HG03039 (cell line): ENCODE measurements around the gene KRT5.
"Not testable (repeated sequence)": the region's sequence is repeated elsewhere in the genome, so short reads cannot be mapped to it uniquely, and the experiment has no call there.

Source experiments
- ATAC-seq: cut with Tn5 transposase; IDR thresholded peaks from one replicate; pipeline ENCODE4 v1.9.1; 2021; ENCODE audit warnings: mild to moderate bottlenecking, moderate library complexity; ENCODE audit not compliant: unreplicated experiment

Gene KRT5

DNA sequence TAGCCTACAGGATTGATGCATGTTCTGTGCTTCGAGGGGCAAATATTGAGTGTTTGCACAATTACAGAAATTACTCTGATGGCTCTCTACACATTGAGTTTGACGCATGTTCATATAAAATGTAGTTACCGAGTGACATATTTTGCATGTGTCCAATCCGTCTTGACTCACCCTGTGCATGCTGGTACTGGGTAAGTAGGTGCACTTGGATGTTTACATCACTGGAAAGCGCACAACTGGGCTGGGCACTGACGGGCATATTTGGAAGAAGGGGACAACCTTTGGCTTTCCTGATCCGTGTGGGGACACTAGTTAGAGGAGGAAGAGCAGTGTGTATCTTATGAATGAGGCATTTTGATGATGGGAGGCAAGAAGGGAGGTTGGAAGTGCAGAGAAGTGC lies 22.2 kb downstream of the KRT5 start:
- ATAC-seq: no peak

GRCh38 chr12:52496590-52497071 lies 23.6 kb downstream of the KRT5 start:
- ATAC-seq: no peak

- ATAC-seq: no peak
Observed at GRCh38 chr12:52496054-52496453, 24.1 kb downstream of the KRT5 start.

- ATAC-seq: no peak
Observed at GRCh38 chr12:52495389-52495788, 24.8 kb downstream of the KRT5 start.

DNA sequence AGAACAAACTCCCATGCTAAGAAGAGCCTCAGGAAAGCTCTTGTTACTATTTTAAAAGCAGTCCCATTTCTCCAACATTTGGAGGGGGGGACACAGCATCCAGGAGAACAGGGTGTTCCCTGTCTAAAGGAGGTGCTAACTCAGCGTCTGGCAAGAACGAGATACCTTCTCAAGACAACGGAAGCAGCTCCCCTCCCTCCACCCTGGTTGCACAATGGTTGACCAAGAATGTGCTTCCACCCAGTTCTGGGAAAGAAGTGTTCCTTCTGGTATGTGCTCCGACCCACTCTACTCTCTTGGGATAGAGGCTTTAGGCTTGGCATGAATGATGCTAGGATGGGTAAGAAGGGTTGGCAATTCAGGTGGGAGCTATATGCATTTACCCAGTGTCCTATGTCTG lies 25.7 kb downstream of the KRT5 start:
- no peak for ATAC-seq

DNA sequence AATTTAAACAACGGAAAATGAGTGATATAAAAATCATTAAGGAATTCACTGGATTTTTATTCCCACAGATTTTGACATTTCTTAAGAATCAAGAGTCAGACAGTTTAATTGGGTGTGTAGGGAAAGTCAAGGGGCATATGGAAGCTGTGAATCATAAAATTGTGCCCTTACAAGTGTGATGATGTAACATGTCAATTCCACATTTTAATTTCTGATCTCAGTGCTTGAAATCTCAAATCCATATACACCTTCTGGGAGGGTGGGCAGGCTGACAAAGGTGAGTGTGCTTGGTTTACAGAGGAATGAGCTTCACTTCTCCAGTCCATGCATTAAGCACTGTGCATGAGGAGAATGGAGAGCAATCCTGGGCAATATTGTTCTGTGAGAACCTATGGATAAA lies 26.1 kb downstream of the KRT5 start:
- ATAC-seq: no peak

DNA sequence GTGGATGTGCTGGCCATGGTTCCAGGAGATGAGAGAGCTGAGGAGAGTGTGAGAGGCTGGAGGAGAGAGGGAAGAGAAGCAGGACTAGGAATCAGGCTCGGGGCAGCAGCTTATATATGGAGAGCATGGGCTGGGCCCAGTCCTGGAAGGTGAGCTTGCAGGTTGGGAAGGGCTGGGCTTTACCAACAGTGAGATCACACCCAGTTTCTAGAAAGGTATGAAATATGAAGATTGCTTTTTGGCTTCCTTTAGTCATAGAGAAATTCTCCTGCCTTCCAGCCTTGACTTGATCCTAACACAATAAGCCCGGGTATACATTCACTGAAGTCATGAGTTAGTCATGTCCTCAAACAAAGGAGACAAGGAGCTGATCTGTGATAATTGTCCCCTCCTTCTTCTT lies 27.0 kb downstream of the KRT5 start, which contains the start of gene KRT6A:
Gene KRT6A, minus strand, starts transcription at position 86 of the 400 bp plus-strand sequence. Its CDS starts 69 bp downstream, at position 17.
- ATAC-seq: no peak

GRCh38 chr12:52492405-52492804 lies 27.8 kb downstream of the KRT5 start:
- not testable (repeated sequence) for ATAC-seq

GRCh38 chr12:52491495-52491894 lies 28.7 kb downstream of the KRT5 start:
- ATAC-seq: not testable (repeated sequence)

- ATAC-seq: no peak
Observed at GRCh38 chr12:52488736-52489135, 31.5 kb downstream of the KRT5 start.

DNA sequence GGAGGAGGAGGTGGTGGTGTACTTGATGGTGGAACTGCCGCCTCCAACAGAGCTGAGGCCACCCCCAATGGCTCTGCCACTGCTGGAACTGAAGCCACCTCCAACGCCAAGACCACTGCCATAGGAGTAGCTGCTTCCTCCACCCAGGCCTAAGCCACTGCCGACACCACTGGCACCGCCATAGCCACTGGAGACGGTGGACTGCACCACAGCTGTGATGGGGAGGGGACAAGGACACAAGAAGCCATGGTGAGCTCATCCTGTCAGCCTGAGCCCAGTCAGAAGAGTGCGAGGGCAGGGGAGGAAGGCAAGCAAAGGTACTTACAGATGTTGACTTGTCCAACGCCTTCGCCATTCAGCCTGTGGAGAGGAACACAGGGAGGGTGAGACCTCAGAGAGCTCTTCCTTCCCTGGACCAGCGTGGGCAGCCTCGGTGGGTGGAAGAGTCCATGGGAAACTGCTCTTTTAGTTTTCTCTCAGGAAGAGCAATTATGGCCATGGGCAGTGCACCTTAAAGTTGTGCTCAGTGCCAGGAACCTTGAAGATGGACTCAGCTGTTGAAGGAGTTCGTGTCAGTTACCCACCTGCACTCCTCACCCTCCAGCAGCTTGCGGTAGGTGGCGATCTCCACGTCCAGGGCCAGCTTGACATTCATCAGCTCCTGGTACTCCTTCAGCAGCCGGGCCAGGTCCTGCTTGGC lies 32.3 kb downstream of the KRT5 start:
- not testable (repeated sequence) for ATAC-seq

DNA sequence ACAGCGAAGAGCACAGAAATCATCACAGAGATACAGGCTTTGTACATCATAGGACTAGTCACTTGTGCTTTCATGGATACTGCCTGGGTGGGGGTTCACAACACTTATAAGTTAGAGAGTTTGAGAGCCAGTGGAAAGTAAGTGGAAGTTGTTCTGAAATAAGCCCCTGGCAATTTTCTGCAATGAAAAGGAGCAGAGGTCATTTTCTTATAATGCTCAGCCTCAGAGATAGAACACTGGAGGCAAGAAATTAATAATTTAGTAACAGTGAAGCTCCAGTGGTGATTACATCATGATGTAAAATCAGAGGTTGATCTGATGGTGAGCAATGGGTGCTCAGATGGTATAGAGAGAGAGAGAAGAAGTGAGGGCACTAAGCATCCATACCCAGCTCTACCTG lies 33.0 kb downstream of the KRT5 start:
- no peak for ATAC-seq

DNA sequence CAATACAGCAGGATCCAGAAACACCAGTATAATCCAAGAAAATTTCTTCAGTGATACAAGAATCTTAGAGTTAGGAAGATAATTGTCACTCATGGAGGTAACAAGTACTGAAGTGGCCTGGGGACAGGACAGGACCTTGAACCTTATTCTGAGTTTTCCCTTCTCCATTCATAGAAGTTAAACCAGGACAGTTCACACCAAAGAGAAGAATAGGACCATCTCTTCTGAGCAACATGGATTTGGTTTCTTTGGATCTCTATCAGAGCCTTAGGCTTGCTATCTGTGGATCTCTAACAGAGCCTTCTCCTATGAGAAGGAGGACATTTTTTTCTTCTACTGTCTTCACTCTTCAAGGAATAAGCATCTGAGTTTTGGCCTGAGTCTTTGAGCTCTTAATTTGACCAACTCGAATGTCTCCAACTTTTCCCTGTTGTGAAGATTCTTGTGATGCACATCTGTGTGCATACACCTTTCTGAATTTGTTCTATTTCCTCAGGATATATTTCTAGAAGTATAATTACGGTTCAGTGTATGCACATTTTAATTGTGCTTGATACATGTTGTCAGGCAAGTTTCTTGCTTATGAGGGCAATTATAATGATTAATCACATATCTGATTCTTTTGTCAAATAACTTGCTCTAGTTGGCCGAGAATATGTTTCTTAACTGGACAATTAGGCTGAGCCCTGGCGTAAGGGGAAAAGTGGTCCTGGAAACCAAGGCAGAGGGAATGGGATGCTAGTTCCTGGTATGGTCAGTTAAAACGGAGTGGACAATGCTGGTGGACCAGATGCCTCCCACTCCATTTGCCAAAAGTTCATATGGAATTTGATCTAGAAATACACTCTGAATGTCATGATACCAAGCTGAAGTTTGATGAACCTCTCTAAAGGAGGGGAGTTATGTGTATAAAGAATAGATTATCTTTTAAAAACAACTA lies 33.8 kb downstream of the KRT5 start:
- no peak for ATAC-seq

DNA sequence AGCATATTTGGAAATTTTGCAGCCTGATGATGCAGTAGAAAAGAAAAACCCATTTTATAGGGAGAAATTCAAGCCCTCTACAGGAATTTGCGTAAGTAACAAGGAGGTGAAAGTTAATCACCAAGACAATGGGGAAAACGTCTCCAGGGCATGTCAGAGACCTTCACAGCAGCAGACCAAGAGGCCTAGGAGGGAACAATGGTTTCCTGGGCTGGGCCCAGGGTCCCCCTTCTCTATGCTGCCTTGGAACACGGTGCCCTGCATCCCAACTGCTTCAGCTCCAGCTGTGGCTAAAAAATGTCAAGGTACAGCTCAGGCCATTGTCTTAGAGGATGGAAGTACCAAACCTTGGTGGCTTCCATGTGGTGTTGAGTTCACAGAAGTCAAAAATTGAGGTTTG lies 40.1 kb downstream of the KRT5 start:
- ATAC-seq: no peak

GRCh38 chr12:52477651-52478050 lies 42.5 kb downstream of the KRT5 start:
- no peak for ATAC-seq

GRCh38 chr12:52474212-52474611 lies 46.0 kb downstream of the KRT5 start:
- no peak for ATAC-seq

DNA sequence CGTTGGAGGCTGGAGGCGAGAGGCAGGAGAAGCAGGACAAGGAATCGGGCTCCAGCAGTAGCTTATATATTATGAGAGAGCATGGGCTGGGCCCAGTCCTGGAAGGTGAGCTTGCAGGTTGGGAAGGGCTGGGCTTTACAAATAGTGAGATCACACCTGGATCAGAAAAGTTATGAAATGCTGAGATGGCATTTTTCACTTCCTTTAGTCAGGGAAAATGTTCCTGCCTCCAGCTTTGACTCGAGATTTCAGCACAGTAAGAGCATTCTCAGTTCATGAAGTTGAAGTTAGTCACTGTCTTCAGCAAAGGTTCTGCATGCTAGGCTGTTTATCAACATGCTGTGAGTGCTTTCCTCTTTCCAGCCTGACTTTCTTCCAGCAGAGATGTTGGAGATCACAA lies 46.4 kb downstream of the KRT5 start, which contains the start of gene KRT6C:
Gene KRT6C, minus strand, starts transcription at position 38 of the 400 bp plus-strand sequence. CDS start 68 bp downstream, outside the sequence.
- ATAC-seq: no peak

GRCh38 chr12:52469853-52470252 lies 50.3 kb downstream of the KRT5 start:
- no peak for ATAC-seq

GRCh38 chr12:52464897-52465296 lies 55.3 kb downstream of the KRT5 start:
- no peak for ATAC-seq
